HAP-1 (cell line): ENCODE measurements around the gene PEX12.
"Not testable (repeated sequence)": the region's sequence is repeated elsewhere in the genome, so short reads cannot be mapped to it uniquely, and the experiment has no call there.

ENCODE experiments used
- DNase-seq, 2 experiments: peaks; one replicate each; pipeline ENCODE4 v3.0.0-alpha.2; 2016 to 2020; ENCODE audit warnings: low spot score in 2 of 2
- H3K27me3 ChIP-seq: fragments of 250-450 bp; sonication (Bioruptor Pico); 2 replicates; pipeline ENCODE4 v1.5.1; 2020; ENCODE audit warnings: low read depth, mild to moderate bottlenecking, moderate library complexity
- H3K36me3 ChIP-seq: fragments of 250-450 bp; sonication (Bioruptor Pico); replicated peaks from 2 replicates; pipeline ENCODE4 v1.5.1; 2020; ENCODE audit warnings: mild to moderate bottlenecking
- H3K4me1 ChIP-seq: fragments of 250-450 bp; sonication (Bioruptor Pico); 2 replicates; pipeline ENCODE4 v1.5.1; 2020; ENCODE audit warnings: mild to moderate bottlenecking
- H3K4me3 ChIP-seq: fragments of 250-450 bp; sonication (Bioruptor Pico); 2 replicates; pipeline ENCODE4 v1.5.1; 2020; ENCODE audit warnings: mild to moderate bottlenecking, moderate library complexity
- H3K9me3 ChIP-seq: fragments of 250-450 bp; sonication (Bioruptor Pico); 2 replicates; pipeline ENCODE4 v1.5.1; 2020; ENCODE audit warnings: mild to moderate bottlenecking, moderate library complexity
- in situ Hi-C: fragments of 300-500 bp; cut with MboI; formaldehyde crosslinking; loops from 3 replicates; pipeline ENCODE4 v1.14.3; 2020; ENCODE audit warnings: low sequenced_read_pairs, inconsistent platforms, mixed read lengths

Gene PEX12

DNA sequence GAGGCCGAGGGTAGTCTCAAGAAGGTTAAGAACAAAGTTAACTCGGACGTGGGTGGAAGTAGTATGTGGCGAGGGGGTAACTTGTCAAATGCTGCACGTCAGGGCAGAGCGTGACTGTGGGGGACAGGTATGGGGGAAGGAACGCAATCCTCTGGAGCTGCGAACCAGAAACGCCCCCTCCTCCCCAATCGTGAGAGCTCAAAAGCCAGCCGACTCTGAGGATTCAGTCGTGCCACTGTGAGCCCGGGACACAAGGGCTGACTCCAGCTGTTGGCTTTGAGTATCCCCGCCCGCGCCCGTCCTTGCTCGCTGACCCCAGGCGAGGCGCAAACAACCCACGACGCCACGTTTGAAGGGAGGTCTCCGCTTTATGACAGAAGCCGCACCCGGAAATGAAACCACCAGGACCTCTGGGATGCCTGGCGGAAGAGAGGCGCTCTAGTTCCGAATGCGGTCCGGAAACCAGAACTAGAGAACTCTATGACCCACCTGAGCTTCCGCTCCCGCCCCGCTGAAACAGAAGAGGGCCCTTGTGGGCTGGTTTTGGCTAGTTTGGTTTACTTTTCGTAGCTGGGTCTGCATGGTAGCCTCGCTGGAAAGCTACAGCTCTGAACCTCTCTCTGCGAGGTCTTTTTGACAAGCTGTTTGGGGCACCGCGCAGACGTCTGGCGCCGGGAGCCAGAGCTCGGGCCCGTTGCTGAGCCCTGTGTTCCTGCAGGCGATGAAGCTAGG is at the start of gene PEX12:
Gene PEX12 (minus strand): TSS at position 375 of the 732 bp plus-strand sequence. CDS start 550 bp downstream, outside the sequence.
- peak within 1 kb of the TSS; percentile 63 for H3K4me3 ChIP-seq
- in situ Hi-C loops, result no loop called here
- H3K36me3 ChIP-seq, result peaks cover 17% of the 10 kb centered on the region
- no peaks in the 10 kb centered on the region for H3K9me3 ChIP-seq
- H3K27me3 ChIP-seq, result no peaks in the 10 kb centered on the region
- DNase-seq, result peak; percentile 88 to 90
- peaks cover 10% of the 10 kb centered on the region for H3K4me1 ChIP-seq

DNA sequence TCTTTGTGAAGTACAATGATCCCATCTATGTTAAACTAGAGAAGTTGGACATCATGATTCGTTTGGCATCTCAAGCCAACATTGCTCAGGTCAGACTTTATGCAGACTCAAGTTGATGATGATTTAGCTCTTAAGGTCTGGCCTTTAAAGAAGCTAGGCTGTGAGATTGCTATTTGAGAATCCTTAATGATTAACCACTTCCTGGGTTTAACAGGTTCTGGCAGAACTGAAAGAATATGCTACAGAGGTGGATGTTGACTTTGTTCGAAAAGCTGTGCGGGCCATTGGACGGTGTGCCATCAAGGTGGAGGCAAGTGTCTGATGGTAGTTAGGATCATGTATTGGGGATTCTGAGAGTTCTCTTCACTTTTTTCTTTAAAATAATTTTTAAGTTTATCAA is 49.0 kb upstream of the PEX12 start:
- H3K4me3 ChIP-seq, result no peak overlapping the region
- H3K9me3 ChIP-seq, result no peaks in the 10 kb centered on the region
- in situ Hi-C loops, result no loop called here
- DNase-seq, result no peak
- no peaks in the 10 kb centered on the region for H3K4me1 ChIP-seq
- no peaks in the 10 kb centered on the region for H3K27me3 ChIP-seq
- peaks cover 48% of the 10 kb centered on the region for H3K36me3 ChIP-seq

DNA sequence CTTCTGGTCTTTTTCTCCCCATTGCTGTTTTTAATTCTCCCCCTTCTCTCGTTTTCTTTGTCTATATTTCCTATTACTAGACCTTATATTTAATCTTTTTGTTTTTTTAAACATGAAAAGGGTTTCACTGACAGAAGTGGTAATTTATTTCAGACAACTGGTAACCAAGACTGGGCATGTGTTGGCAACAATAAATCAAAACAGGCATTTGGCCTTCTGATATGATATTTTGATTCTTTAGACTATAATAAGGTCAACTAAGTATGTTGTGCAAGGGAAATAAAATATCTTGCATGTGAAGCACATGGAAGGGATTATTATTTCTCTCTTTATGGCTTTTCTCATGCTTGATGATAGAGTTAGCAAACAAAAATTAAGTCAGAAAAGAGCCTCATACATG is 43.4 kb upstream of the PEX12 start:
- no peaks in the 10 kb centered on the region for H3K27me3 ChIP-seq
- in situ Hi-C loops, result no loop called here
- DNase-seq, result no peak
- no peaks in the 10 kb centered on the region for H3K9me3 ChIP-seq
- H3K36me3 ChIP-seq, result peaks cover 37% of the 10 kb centered on the region
- no peaks in the 10 kb centered on the region for H3K4me1 ChIP-seq
- H3K4me3 ChIP-seq, result no peak overlapping the region

DNA sequence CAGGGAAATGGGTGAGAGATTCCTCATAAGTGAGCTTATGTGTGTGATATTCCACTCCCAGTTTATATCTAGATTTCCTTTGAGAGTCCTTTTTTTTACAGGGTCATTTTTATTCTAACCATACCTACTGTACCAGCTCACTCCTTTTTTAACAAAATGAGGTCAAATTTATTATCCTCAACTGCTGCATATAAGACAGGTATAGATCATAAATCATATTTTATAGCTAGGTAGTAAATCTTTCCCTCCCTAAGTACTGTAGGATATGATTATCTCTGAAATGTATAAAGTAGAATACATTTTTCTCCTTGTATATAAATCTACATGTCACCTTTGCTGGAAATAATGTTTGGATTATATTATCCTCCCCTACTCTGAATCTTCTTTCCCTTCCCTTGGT is 40.3 kb upstream of the PEX12 start:
- H3K36me3 ChIP-seq, result peaks cover 23% of the 10 kb centered on the region
- no peaks in the 10 kb centered on the region for H3K27me3 ChIP-seq
- H3K9me3 ChIP-seq, result no peaks in the 10 kb centered on the region
- DNase-seq, result no peak
- no peak overlapping the region for H3K4me3 ChIP-seq
- H3K4me1 ChIP-seq, result no peaks in the 10 kb centered on the region
- in situ Hi-C loops, result no loop called here

DNA sequence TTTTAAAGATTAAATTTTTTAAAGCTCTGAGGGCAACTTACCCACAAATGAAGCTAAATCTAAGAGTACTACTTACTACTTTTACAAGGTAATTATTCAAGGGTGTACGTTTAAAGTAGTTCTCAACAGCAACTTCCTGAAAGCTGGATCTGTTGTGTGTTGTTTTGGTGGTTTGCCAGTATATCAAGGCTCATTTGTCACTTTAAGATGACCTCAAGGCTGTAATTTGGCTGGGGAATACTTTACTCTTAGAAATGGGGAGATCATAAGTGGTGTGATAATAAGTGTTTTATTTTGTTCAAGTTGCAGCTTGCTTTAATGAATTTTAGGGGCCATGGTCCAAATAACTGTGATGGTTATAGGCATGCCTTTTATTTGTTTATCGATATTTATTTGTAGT is 39.1 kb upstream of the PEX12 start:
- in situ Hi-C loops, result no loop called here

DNA sequence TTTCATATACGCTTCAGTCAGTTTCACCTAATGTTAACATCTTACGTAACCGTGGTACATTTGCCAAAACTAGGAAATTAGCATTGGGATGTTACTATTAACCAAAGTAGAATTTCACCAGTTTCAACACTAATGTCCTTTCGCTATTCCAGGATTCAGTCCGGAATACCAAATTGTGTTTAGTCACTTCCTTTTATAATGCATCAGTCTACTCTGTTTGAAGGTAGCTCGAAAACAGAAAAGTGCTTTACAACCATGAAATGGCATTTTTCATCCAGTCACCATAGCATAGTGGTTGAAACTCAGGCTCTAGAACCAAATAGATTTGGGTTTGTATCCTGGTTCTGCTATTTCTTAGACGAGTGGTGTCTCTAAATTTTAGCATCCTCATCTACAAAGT is 38.2 kb upstream of the PEX12 start:
- in situ Hi-C loops, result no loop called here
- Histone ChIP-seq H3K4me3 (no peak overlapping the region), H3K9me3 (no peaks in the 10 kb centered on the region), H3K4me1 (no peaks in the 10 kb centered on the region), H3K36me3 (peaks cover 25% of the 10 kb centered on the region), H3K27me3 (no peaks in the 10 kb centered on the region)
- no peak for DNase-seq

More for the DNA sequence above, 39.1 kb upstream of the PEX12 start:
- Histone ChIP-seq H3K4me3 (no peak overlapping the region), H3K27me3 (no peaks in the 10 kb centered on the region), H3K36me3 (peaks cover 25% of the 10 kb centered on the region), H3K9me3 (no peaks in the 10 kb centered on the region), H3K4me1 (no peaks in the 10 kb centered on the region)
- DNase-seq, result no peak

DNA sequence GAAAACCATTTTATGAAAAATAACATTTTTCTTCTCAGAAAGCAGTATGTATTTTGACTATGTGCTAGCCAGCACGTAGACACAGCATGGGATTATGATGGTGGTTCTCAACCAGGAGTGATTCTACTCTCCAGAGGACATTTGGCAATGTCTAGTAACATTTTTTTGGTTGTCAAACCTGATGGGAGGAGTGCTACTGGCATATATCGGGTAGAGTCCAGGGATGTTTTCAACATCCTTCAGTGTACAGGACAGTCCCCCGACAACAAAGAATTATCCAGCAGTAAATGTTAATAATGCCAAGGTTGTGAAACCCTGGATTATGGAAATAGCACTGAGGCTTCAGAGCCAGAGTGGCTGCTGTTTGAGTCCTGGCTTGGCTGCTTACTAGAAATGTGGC is 36.4 kb upstream of the PEX12 start:
- Histone ChIP-seq H3K4me3 (no peak overlapping the region), H3K27me3 (no peaks in the 10 kb centered on the region), H3K4me1 (no peaks in the 10 kb centered on the region), H3K36me3 (peaks cover 29% of the 10 kb centered on the region), H3K9me3 (no peaks in the 10 kb centered on the region)
- in situ Hi-C loops, result no loop called here
- DNase-seq, result no peak

DNA sequence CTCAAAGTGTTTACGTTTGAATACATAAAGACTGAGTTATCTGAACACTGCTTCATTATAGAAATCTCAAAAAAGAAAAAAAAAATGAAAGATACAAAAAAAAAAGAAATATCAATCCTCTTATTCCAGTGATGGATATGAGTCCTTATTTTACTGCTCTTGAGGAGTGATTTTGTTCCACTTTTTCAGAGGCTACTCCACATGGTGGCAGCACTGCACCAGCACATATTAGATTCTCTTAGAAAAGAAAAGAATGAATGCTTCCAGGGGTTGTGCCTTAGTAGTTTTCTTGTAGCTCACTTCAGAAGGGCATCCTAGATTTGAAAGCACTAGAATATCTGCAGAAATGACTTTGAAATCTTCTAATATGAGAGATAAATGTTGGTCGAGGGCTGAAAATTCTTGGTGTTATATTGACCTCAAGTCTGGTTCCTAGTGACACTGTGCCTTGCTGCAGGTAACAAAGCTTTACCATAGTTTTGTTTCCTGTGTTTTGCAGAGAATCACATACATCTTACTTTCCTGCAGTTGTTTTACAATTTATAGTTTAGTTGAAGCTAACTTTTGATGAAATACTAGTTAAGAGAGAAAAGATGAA is 34.7 kb upstream of the PEX12 start:
- Histone ChIP-seq H3K4me1 (no peaks in the 10 kb centered on the region), H3K4me3 (no peak overlapping the region), H3K27me3 (no peaks in the 10 kb centered on the region), H3K9me3 (no peaks in the 10 kb centered on the region), H3K36me3 (peaks cover 38% of the 10 kb centered on the region)
- in situ Hi-C loops, result no loop called here
- DNase-seq, result peak; percentile 46 to 69

DNA sequence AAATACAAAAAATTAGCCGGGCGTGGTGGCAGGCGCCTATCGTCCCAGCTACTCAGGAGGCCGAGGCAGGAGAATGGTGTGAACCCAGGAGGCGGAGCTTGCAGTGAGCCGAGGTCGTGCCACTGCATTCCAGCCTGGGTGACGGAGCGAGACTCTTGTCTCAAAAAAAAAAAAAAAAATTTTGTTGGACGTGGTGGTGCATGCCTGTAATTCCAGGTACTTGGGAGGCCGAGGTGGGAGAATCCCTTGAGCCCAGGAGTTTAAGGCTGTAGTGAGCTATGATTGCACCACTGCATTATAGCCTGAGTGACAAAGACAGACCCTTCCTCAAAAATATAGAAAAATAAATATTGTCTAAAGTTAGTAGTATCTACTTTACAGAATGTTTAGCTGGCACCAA is 32.4 kb upstream of the PEX12 start:
- in situ Hi-C loops, H3K4me3 ChIP-seq, H3K4me1 ChIP-seq, H3K9me3 ChIP-seq, H3K27me3 ChIP-seq, DNase-seq: not testable (repeated sequence)
- H3K36me3 ChIP-seq, result peaks cover 39% of the 10 kb centered on the region

DNA sequence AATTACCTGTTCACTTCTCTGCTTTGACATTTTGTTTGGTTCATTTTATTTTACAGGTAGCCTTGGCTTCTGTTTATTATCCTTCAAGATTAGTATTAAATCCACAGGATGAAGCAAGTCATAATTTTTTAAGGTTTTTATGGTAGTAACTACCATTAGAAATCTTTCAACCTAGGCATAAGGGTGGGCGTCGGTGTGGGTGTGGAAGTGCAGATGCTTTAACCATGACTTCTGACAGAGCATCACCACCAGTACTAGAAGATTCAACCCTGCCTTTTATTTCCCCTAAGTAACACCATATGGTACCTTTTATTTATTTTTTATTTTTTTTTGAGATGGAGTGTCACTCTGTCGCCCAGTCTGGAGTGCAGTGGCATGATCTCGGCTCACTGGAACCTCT is 31.5 kb upstream of the PEX12 start:
- in situ Hi-C loops, result loop anchor here (5.0 kb wide), 1 partner anchor 137 kb away; no protein-coding TSS in a partner anchor
- no peaks in the 10 kb centered on the region for H3K27me3 ChIP-seq
- H3K4me3 ChIP-seq, result no peak overlapping the region
- peaks cover 44% of the 10 kb centered on the region for H3K36me3 ChIP-seq
- H3K4me1 ChIP-seq, result no peaks in the 10 kb centered on the region
- DNase-seq, result no peak
- no peaks in the 10 kb centered on the region for H3K9me3 ChIP-seq

DNA sequence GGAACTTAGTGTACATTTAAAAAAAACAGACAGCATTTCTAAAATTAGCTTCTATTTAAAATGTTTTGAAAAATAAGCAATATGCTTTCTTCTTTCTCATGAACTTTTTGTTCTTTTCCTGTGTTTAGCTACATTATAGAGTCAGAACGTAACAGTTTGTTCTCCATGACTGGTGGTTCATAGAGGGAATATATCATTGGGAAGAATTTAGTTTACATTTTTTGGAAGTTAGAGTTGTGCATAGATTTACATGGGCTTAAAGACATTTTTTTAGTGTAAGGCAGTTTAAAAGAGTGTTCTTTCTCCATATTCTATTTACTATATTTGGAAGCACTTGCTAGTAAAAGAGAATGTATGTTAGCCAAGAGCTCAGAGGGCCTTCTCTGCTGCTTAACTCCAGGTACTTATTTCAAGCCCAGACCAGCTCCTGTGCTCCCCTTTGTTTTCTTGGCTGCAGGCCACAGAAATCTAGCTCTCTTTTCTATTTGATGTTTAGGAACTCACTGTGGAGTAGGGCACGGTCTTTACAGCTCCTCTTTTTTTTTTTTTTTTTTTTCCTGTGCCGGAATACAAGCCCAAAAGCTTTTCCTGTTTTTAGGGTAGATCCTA is 29.0 kb upstream of the PEX12 start:
- in situ Hi-C loops, result loop anchor here (5.0 kb wide), 1 partner anchor 140 kb away; no protein-coding TSS in a partner anchor
- no peaks in the 10 kb centered on the region for H3K9me3 ChIP-seq
- H3K36me3 ChIP-seq, result peaks cover 56% of the 10 kb centered on the region
- no peak for DNase-seq
- H3K27me3 ChIP-seq, result no peaks in the 10 kb centered on the region
- no peaks in the 10 kb centered on the region for H3K4me1 ChIP-seq
- no peak overlapping the region for H3K4me3 ChIP-seq

DNA sequence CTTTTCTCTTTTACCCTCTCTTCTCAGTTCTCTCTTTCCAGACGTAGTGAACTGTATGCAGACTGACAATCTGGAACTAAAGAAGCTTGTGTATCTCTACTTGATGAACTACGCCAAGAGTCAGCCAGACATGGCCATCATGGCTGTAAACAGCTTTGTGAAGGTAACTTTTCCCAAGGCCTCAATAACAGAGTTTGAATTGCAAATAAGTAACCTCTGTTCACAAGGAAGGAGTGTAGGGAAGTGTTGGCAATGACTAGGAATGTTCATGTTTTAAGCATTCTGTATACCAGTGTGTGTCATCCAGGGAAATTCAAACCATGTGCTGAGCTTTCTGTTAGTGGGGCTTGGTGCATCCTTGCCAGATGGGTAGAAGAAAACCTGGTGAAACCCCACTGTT is 27.3 kb upstream of the PEX12 start:
- no peak overlapping the region for H3K4me3 ChIP-seq
- H3K4me1 ChIP-seq, result no peaks in the 10 kb centered on the region
- in situ Hi-C loops, result loop anchor here (5.0 kb wide), 1 partner anchor 142 kb away; no protein-coding TSS in a partner anchor
- no peak for DNase-seq
- no peaks in the 10 kb centered on the region for H3K27me3 ChIP-seq
- H3K36me3 ChIP-seq, result peaks cover 69% of the 10 kb centered on the region
- H3K9me3 ChIP-seq, result no peaks in the 10 kb centered on the region

DNA sequence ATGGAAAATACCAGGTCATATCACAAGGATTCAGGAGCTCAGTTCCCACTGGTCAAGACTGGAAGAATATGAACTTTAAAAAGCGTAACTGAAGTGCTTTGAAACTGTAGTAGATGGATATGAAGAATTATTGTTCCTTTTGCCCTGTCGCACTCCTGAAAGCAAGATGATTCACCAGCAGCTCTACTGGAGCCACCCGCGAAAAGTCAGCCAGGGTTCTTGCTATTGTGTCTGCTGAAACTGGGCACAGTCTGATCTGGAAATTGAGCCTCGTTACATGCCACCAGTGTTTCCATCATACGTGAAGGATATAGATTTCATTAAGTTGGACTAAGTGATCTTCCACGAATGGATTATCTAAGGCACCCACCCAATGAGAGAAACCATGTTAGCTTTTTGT is 25.3 kb upstream of the PEX12 start:
- Histone ChIP-seq H3K9me3 (no peaks in the 10 kb centered on the region), H3K4me1 (no peaks in the 10 kb centered on the region), H3K27me3 (no peaks in the 10 kb centered on the region), H3K36me3 (peaks cover 71% of the 10 kb centered on the region), H3K4me3 (no peak overlapping the region)
- in situ Hi-C loops, result no loop called here
- DNase-seq, result no peak

DNA sequence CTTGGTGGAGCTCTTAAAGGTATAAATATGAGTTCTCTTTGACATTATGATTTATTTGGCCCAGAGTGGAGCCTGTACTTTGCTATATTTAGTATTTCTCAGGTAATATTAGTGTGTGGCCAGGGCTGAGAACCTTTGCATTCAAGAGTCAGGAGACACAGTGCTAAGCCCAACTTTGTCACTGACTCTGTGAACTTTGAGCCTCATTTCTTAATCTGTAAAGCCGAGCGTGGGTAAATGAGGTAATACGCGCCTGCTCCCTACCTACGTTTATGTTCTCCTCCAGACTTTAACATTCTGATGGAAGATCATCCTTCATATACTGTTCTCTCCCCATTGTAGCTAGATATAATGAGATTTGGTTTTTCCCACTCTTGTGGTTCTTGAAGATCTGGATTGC is 19.2 kb upstream of the PEX12 start:
- in situ Hi-C loops, result no loop called here
- no peak overlapping the region for H3K4me3 ChIP-seq
- no peak for DNase-seq
- H3K36me3 ChIP-seq, result peaks cover 82% of the 10 kb centered on the region
- no peaks in the 10 kb centered on the region for H3K4me1 ChIP-seq
- no peaks in the 10 kb centered on the region for H3K27me3 ChIP-seq
- H3K9me3 ChIP-seq, result no peaks in the 10 kb centered on the region
